OCI-LY1 (cell line): ENCODE data around the gene FAT1.

Experiments
- EZH2 ChIP-seq: fragments of 200-600 bp; sonication (generic), shearing (Covaris generic); IDR thresholded peaks from 2 replicates; pipeline ENCODE4 v1.8.0; 2017; ENCODE audit warnings: borderline replicate concordance, mixed run types, mild to moderate bottlenecking, antibody characterized with exemption, low read length, moderate library complexity, mixed read lengths
- TF ChIP-seq, protein P1 (sequence below): fragments of 200-600 bp; sonication (generic), shearing (Covaris generic); IDR thresholded peaks from 2 replicates; pipeline ENCODE4 v1.5.1; 2017; ENCODE audit warnings: mild to moderate bottlenecking, antibody characterized with exemption, low read length, moderate library complexity, mixed read lengths

DNA sequence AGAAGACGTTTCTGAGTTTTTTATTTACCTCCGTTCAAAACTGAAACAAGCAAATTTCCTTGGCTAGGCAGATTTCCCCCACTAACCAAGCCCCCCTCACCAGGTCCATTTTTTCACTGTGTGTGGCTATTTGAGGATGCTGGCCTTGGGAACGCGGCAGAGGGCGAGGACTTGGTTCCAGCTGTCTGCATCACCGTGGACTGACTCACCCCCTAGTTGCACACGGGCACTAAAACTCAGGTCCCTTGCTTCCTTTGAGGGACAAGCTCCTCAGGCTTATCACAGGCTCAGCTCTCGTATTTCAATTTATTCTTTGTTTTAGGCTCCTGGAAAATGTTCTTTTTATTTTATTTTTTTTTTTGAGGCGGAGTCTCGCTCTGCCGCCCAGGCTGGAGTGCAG lies 159.9 kb downstream of the FAT1 start:
- TF ChIP-seq, protein P1, sequence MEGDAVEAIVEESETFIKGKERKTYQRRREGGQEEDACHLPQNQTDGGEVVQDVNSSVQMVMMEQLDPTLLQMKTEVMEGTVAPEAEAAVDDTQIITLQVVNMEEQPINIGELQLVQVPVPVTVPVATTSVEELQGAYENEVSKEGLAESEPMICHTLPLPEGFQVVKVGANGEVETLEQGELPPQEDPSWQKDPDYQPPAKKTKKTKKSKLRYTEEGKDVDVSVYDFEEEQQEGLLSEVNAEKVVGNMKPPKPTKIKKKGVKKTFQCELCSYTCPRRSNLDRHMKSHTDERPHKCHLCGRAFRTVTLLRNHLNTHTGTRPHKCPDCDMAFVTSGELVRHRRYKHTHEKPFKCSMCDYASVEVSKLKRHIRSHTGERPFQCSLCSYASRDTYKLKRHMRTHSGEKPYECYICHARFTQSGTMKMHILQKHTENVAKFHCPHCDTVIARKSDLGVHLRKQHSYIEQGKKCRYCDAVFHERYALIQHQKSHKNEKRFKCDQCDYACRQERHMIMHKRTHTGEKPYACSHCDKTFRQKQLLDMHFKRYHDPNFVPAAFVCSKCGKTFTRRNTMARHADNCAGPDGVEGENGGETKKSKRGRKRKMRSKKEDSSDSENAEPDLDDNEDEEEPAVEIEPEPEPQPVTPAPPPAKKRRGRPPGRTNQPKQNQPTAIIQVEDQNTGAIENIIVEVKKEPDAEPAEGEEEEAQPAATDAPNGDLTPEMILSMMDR: no peak
- no peak for TF ChIP-seq EZH2
